Keratinocyte (primary cell): ENCODE results near the gene COCH.

Experiments used
- EZH2 ChIP-seq: IDR thresholded peaks from one replicate; pipeline ENCODE4 v1.6.1; 2012; ENCODE audit warnings: inconsistent platforms, mild to moderate bottlenecking, low read length, moderate library complexity
- TF ChIP-seq, protein P1 (sequence below), 3 experiments: IDR thresholded peaks in 1 of 3; conservative IDR thresholded peaks in 1 of 3; optimal IDR thresholded peaks in 1 of 3; 2 replicates in 2 of 3; 3 replicates in 1 of 3; pipeline versions ENCODE3 to v1.5.1; 2011; ENCODE audit warnings: low read length in 3 of 3, mild to moderate bottlenecking in 3 of 3, moderate library complexity in 2 of 3, control low read depth in 1 of 3, inconsistent platforms in 1 of 3; ENCODE audit not compliant: insufficient read depth in 2 of 3; ENCODE audit errors: extremely low read depth in 1 of 3

GRCh38 chr14:30903285-30904124, 29.1 kb downstream of the COCH start:
- TF ChIP-seq, protein P1, sequence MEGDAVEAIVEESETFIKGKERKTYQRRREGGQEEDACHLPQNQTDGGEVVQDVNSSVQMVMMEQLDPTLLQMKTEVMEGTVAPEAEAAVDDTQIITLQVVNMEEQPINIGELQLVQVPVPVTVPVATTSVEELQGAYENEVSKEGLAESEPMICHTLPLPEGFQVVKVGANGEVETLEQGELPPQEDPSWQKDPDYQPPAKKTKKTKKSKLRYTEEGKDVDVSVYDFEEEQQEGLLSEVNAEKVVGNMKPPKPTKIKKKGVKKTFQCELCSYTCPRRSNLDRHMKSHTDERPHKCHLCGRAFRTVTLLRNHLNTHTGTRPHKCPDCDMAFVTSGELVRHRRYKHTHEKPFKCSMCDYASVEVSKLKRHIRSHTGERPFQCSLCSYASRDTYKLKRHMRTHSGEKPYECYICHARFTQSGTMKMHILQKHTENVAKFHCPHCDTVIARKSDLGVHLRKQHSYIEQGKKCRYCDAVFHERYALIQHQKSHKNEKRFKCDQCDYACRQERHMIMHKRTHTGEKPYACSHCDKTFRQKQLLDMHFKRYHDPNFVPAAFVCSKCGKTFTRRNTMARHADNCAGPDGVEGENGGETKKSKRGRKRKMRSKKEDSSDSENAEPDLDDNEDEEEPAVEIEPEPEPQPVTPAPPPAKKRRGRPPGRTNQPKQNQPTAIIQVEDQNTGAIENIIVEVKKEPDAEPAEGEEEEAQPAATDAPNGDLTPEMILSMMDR (optimal IDR thresholded peaks at IDR 0.05 in 1 of 3, IDR thresholded peaks at IDR 0.05 in 1 of 3, conservative IDR thresholded peaks at IDR 0.05 in 1 of 3; ENCODE audit: extremely low read depth in 1 of 3, insufficient read depth in 2 of 3, low read length in 3 of 3) = no peak
- TF ChIP-seq EZH2 = no peak
